Measurements from ENCODE around the gene PDE1A. TPM values are rescaled to one million over a fixed set of nuclear protein-coding genes. Genes with fewer than 3 reads are reported as not detected.

The PDE1A gene
- total and polyA plus RNA-seq, 10 of the 15 experiments (the other 5 are each of a cell fraction or from before 2014, with no cell fraction given): 1.1 TPM; not detected in 9

- Histone ChIP-seq H3K4me3 (no peak overlapping the region), H3K36me3 (ENCODE audit: control insufficient read depth in 2 of 2, insufficient read depth in 2 of 2, low read length in 1 of 2) (no peaks in the 10 kb centered on the region), H3K4me1 (ENCODE audit: control insufficient read depth, insufficient read depth, low read length) (no peaks in the 10 kb centered on the region), H3K79me2 (ENCODE audit: control insufficient read depth, insufficient read depth, low read length) (no peaks in the 10 kb centered on the region), H3K27ac (ENCODE audit: control insufficient read depth, insufficient read depth) (no peak overlapping the region), H3K4me2 (ENCODE audit: control insufficient read depth, insufficient read depth) (no peak overlapping the region), H3K9me3 (replicated peaks; ENCODE audit: control insufficient read depth, insufficient read depth, low read length) (no peaks in the 10 kb centered on the region), H2AFZ (ENCODE audit: control insufficient read depth, low read depth, low read length) (no peak overlapping the region), H3K9ac (ENCODE audit: control insufficient read depth, insufficient read depth, low read length) (no peak overlapping the region), H3K27me3 (replicated peaks in 1 of 2; ENCODE audit: control insufficient read depth in 2 of 2, insufficient read depth in 2 of 2, low read length in 1 of 2) (no peaks in the 10 kb centered on the region), H4K20me1 (ENCODE audit: control insufficient read depth, insufficient read depth) (no peaks in the 10 kb centered on the region)
- in situ Hi-C loops (cut with MboI) (no loop called here), intact Hi-C loops (cut with micrococcal nuclease; ENCODE audit: unreplicated experiment) (no loop called here)
- CTCF ChIA-PET: interaction anchor here (0.7 kb wide), 1 partner anchor 167 kb away, joined by 3 read pairs; no protein-coding TSS in a partner anchor
- no TSS peak for BruUV-seq (replicated peaks)
- RAD21 ChIA-PET (ENCODE audit: unreplicated experiment): no interaction called here
- WGBS (ENCODE audit: insufficient coverage, insufficient replicate concordance, low lambda C conversion rate, missing lambda C conversion rate): 22% methylated on average over 3 of the region's 3 CpGs
- POLR2A ChIA-PET: no interaction called here
- FAIRE-seq: no peak
- no peak for DNase-seq (ENCODE audit: low read depth, low spot score)
- no peak for ATAC-seq
- SMC1A ChIA-PET (ENCODE audit: uncharacterized antibody, unreplicated experiment): no interaction called here
- TF ChIP-seq RUNX3 (IDR thresholded peaks at IDR 0.05; ENCODE audit: low read length): no peak
- no peak for TF ChIP-seq NKRF (conservative IDR thresholded peaks at IDR 0.05)
- TF ChIP-seq IRF4 (IDR thresholded peaks at IDR 0.05; ENCODE audit: low read depth, low read length): no peak
- no peak for TF ChIP-seq E4F1 (IDR thresholded peaks at IDR 0.05; ENCODE audit: borderline replicate concordance, partially characterized antibody)
- TF ChIP-seq RB1 (IDR thresholded peaks at IDR 0.05; ENCODE audit: borderline replicate concordance): no peak
- no peak for TF ChIP-seq SPI1 (IDR thresholded peaks at IDR 0.05; ENCODE audit: borderline replicate concordance, insufficient read depth, low read depth, low read length)
- TF ChIP-seq SMAD1 (IDR thresholded peaks at IDR 0.05; ENCODE audit: low read depth, partially characterized antibody): no peak
- TF ChIP-seq MEF2B (IDR thresholded peaks at IDR 0.05; ENCODE audit: partially characterized antibody, poor library complexity, severe bottlenecking): no peak
- TF ChIP-seq SMARCA5 (IDR thresholded peaks at IDR 0.05): no peak
- no peak for TF ChIP-seq RCOR1 (conservative IDR thresholded peaks at IDR 0.05; ENCODE audit: low read depth, low read length)
- no peak for TF ChIP-seq TCF3 (IDR thresholded peaks at IDR 0.05; ENCODE audit: borderline replicate concordance, insufficient read depth, low read depth, low read length)
- TF ChIP-seq MYB (IDR thresholded peaks at IDR 0.05; ENCODE audit: borderline replicate concordance, low read depth, low read length): no peak
- no peak for TF ChIP-seq BHLHE40 (IDR thresholded peaks at IDR 0.05; ENCODE audit: borderline replicate concordance in 1 of 2, low read depth in 2 of 2, low read length in 1 of 2)
- no peak for TF ChIP-seq PRDM15 (CRISPR knock-in tag; IDR thresholded peaks at IDR 0.05)
- TF ChIP-seq PBX3 (IDR thresholded peaks at IDR 0.05; ENCODE audit: insufficient replicate concordance, low read depth, low read length): no peak
Measured at GRCh38 chr2:182261860-182262387, 164.9 kb downstream of the PDE1A start.

Measured in GM12878 (cell line).